ENCODE measurements around the gene NME7.

- TF ChIP-seq CTCF (IDR thresholded peaks at IDR 0.05; ENCODE audit: low read depth, low read length, missing input control): no peak
- TF ChIP-seq JUND (IDR thresholded peaks at IDR 0.05): no peak
- TF ChIP-seq MAX (IDR thresholded peaks at IDR 0.05): no peak
Observed at GRCh38 chr1:169133228-169133576, 234.4 kb downstream of the NME7 start.

Measured in liver (tissue), 3 donors.